Central memory CD4-positive, alpha-beta T cell (primary cell): ENCODE data around the gene TMEM258.
A peak's percentile ranks its signal among the peaks of the same experiment; 100 is the strongest.

Source experiments
- DNase-seq: peaks from one replicate; pipeline ENCODE4 v3.0.0; 2022

The TMEM258 gene

GRCh38 chr11:61817471-61818202 is 25.2 kb upstream of the TMEM258 start:
- no peak for DNase-seq

- peak; percentile 56 for DNase-seq
Observed at GRCh38 chr11:61816736-61817455, 24.5 kb upstream of the TMEM258 start, which contains the start of gene FADS1. Gene FADS1 (minus strand): TSS chr11:61817003. CDS start chr11:61816929, 74 bp downstream.

GRCh38 chr11:61815790-61816735 is 23.7 kb upstream of the TMEM258 start:
- peak; percentile 39 for DNase-seq

GRCh38 chr11:61814958-61815789 is 22.8 kb upstream of the TMEM258 start:
- peak; percentile 4 for DNase-seq

- DNase-seq = no peak
Observed at GRCh38 chr11:61814247-61814957, 22.0 kb upstream of the TMEM258 start.

GRCh38 chr11:61812736-61813411 is 20.5 kb upstream of the TMEM258 start:
- no peak for DNase-seq

GRCh38 chr11:61811831-61812230 is 19.4 kb upstream of the TMEM258 start:
- DNase-seq = no peak

GRCh38 chr11:61810671-61811175 is 18.3 kb upstream of the TMEM258 start:
- no peak for DNase-seq

- DNase-seq = no peak
Observed at GRCh38 chr11:61806785-61807184, 14.4 kb upstream of the TMEM258 start.

- no peak for DNase-seq
Observed at GRCh38 chr11:61805146-61805545, 12.7 kb upstream of the TMEM258 start.

- DNase-seq = no peak
Observed at GRCh38 chr11:61803889-61804647, 11.7 kb upstream of the TMEM258 start.

- no peak for DNase-seq
Observed at GRCh38 chr11:61802605-61803004, 10.2 kb upstream of the TMEM258 start.

- DNase-seq = no peak
Observed at GRCh38 chr11:61800331-61801281, 8.2 kb upstream of the TMEM258 start.

- no peak for DNase-seq
Observed at GRCh38 chr11:61799665-61800284, 7.4 kb upstream of the TMEM258 start.

- peak; percentile 66 for DNase-seq
Observed at GRCh38 chr11:61797263-61797944, 5.0 kb upstream of the TMEM258 start.

GRCh38 chr11:61795876-61796526 is 3.6 kb upstream of the TMEM258 start:
- DNase-seq = no peak

GRCh38 chr11:61795459-61795858 is 3.1 kb upstream of the TMEM258 start:
- DNase-seq = no peak
